CD4-positive, alpha-beta memory T cell (primary cell): Measurements from ENCODE around the gene KCNE1. TPM values are rescaled to one million over a fixed set of nuclear protein-coding genes. Genes with fewer than 3 reads are reported as not detected.
"Not testable (repeated sequence)": the region's sequence is repeated elsewhere in the genome, so short reads cannot be mapped to it uniquely, and the experiment has no call there.

ENCODE experiments used
- CTCF ChIA-PET: fragments of 350-600 bp; sonication (Branson Sonifier 250); formaldehyde crosslinking; loops from one replicate; lab custom pipeline; 2021; ENCODE audit warnings: inconsistent platforms; ENCODE audit not compliant: partially characterized antibody; lab: Charles Lee
- POLR2A ChIA-PET: fragments of 350-600 bp; sonication (Branson Sonifier 250); formaldehyde crosslinking; loops from one replicate; lab custom pipeline; 2021; ENCODE audit not compliant: partially characterized antibody; lab: Charles Lee
- DNase-seq, 5 donors: peaks; one replicate each; pipeline versions ENCODE4 v3.0.0 to v3.0.0-alpha.2; 2020 to 2022; ENCODE audit warnings: mixed read lengths in 1 of 5
- H3K27ac ChIP-seq: one replicate; pipeline ENCODE4 v1.7.0; 2013; ENCODE audit warnings: low read depth, low read length
- H3K27me3 ChIP-seq: 2 replicates; pipeline ENCODE4 v1.7.0; 2013; ENCODE audit warnings: mild to moderate bottlenecking, low read length, moderate library complexity; ENCODE audit not compliant: insufficient read depth
- H3K36me3 ChIP-seq: 2 replicates; pipeline ENCODE4 v1.7.0; 2013; ENCODE audit warnings: mild to moderate bottlenecking, low read length, moderate library complexity; ENCODE audit not compliant: insufficient read depth
- H3K4me1 ChIP-seq: 2 replicates; pipeline ENCODE4 v1.7.0; 2013; ENCODE audit warnings: mild to moderate bottlenecking, low read length, moderate library complexity; ENCODE audit not compliant: insufficient read depth
- H3K4me3 ChIP-seq, 2 donors: one replicate each; pipeline ENCODE4 v1.7.0; 2013; ENCODE audit warnings: low read length in 2 of 2, mild to moderate bottlenecking in 1 of 2
- H3K9me3 ChIP-seq, 2 donors: one replicate each; pipeline ENCODE4 v1.7.0; 2013; ENCODE audit warnings: low read length in 2 of 2, control low read depth in 1 of 2; ENCODE audit not compliant: control insufficient read depth in 1 of 2
- H3K27ac Mint-ChIP-seq, 7 donors: one replicate each; pipeline ENCODE4 v1.8.0; 2020 to 2021; ENCODE audit warnings: mixed read lengths in 7 of 7, mild to moderate bottlenecking in 6 of 7, inconsistent platforms in 3 of 7, moderate library complexity in 3 of 7
- H3K27me3 Mint-ChIP-seq, 2 donors: one replicate each; pipeline ENCODE4 v1.8.0; 2020 to 2021; ENCODE audit warnings: mixed read lengths in 2 of 2
- H3K36me3 Mint-ChIP-seq, 2 donors: one replicate each; pipeline ENCODE4 v1.8.0; 2020 to 2021; ENCODE audit warnings: mixed read lengths in 2 of 2, inconsistent platforms in 1 of 2, mild to moderate bottlenecking in 1 of 2
- H3K4me1 Mint-ChIP-seq, 4 donors: one replicate each; pipeline ENCODE4 v1.8.0; 2020 to 2021; ENCODE audit warnings: mixed read lengths in 4 of 4, mild to moderate bottlenecking in 1 of 4
- H3K4me3 Mint-ChIP-seq, 8 donors: one replicate each; pipeline ENCODE4 v1.8.0; 2020 to 2021; ENCODE audit warnings: mixed read lengths in 8 of 8, mild to moderate bottlenecking in 7 of 8, moderate library complexity in 6 of 8, inconsistent platforms in 3 of 8
- H3K9me3 Mint-ChIP-seq, 8 donors: one replicate each; pipeline ENCODE4 v1.8.0; 2020 to 2021; ENCODE audit warnings: mixed read lengths in 8 of 8, mild to moderate bottlenecking in 5 of 8, inconsistent platforms in 3 of 8, moderate library complexity in 1 of 8
- intact Hi-C: fragments of 100-400 bp; cut with micrococcal nuclease; formaldehyde crosslinking; loops from one replicate; pipeline ENCODE4 v1.15.1; 2023
- polyA plus RNA-seq, 2 donors: library from polyadenylated mRNA; unstranded; fragments of 300-500 nt; fragmentation: Illumina TruSeq; gene quantifications; one replicate each; pipeline ENCODE4 v1.2.3, GENCODE V29; 2021
- total RNA-seq, 2 experiments: library from RNA; stranded (reverse); gene quantifications; one replicate each; pipeline ENCODE4 v1.2.3, GENCODE V29; 2021

Gene KCNE1
- total and polyA plus RNA-seq, 4 experiments from 2014 or later: 0.14 to 0.22 (median 0.17) TPM; not detected in 1

DNA sequence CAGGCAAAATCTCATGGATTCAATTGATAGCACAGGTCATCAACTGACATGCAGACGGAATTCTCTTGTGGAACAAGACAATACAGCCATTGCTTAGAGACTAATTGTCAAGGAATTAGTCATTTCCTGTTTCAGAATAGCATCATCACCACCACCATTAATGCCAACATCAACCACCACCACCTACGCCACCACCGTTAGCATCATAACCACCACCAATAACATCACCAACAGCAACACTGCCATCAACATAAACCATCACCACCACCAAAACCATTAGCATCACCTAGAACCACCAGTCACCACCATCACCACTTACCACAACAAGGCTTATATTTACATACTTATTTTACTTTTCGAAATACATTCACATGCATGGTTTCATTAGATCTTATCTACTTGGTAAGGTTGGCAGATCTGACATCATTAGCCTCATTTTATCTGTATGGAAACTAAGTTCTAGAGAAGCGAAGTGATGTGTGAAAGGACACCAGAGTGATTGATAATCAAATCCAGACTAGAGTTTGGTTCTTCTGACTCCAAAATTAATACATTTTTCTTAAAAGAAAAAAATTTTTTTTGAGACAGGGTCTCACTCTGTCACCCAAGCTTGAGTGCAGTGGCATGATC lies 94.4 kb downstream of the KCNE1 start:
- DNase-seq, H3K27ac ChIP-seq, H3K4me1 ChIP-seq, POLR2A ChIA-PET, H3K27ac Mint-ChIP-seq, H3K4me3 Mint-ChIP-seq, H3K27me3 Mint-ChIP-seq, H3K36me3 Mint-ChIP-seq, CTCF ChIA-PET, H3K36me3 ChIP-seq, H3K4me3 ChIP-seq, intact Hi-C loops, H3K9me3 ChIP-seq, H3K27me3 ChIP-seq, H3K9me3 Mint-ChIP-seq, H3K4me1 Mint-ChIP-seq: not testable (repeated sequence)

DNA sequence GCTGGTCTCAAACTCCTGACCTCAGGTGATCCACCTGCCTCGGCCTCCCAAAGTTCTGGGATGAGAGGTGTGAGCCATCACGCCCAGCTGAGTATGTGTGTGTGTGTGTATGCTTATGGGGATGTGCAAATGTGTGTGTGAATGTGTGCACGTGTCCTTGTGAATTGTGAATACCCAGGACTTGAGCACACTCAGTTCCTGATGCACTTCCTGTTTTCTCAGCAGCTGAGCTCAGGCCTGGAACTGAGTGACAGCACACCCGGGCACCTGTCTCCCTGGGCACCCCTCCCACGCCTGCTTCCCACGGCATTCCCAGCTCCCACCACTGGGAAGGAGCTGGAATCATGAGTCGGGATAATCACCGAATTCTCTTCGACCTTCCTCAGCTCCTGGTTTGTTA lies 104.7 kb downstream of the KCNE1 start:
- H3K36me3 ChIP-seq, H3K4me3 ChIP-seq, H3K9me3 ChIP-seq, DNase-seq, H3K4me1 ChIP-seq, H3K27ac Mint-ChIP-seq, H3K4me3 Mint-ChIP-seq, CTCF ChIA-PET, H3K27me3 ChIP-seq, intact Hi-C loops, H3K9me3 Mint-ChIP-seq, H3K4me1 Mint-ChIP-seq, POLR2A ChIA-PET, H3K27me3 Mint-ChIP-seq, H3K36me3 Mint-ChIP-seq, H3K27ac ChIP-seq: not testable (repeated sequence)

DNA sequence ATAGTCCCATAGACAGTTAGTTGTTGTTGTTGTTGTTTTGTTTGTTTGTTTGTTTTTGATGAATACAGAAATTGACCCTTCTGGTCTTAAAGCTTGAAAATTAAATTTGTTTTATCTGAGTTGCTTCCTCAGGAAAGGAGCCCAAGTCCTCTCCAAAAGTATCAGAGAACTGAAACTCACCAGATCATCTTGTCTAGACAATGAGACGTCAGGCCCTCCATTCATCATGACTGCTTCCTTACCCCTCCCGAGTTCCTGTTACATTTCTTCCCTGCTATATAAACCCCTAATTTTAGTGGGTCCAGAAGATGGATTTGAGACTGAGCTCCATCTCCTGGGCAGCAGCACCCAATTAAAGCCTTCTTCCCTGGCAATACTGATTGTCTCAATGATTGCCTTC lies 105.3 kb downstream of the KCNE1 start:
- H3K4me3 ChIP-seq, CTCF ChIA-PET, H3K4me1 Mint-ChIP-seq, H3K27ac ChIP-seq, H3K9me3 ChIP-seq, H3K4me1 ChIP-seq, H3K36me3 ChIP-seq, H3K9me3 Mint-ChIP-seq, H3K27me3 ChIP-seq, POLR2A ChIA-PET, H3K27ac Mint-ChIP-seq, H3K36me3 Mint-ChIP-seq, intact Hi-C loops, H3K4me3 Mint-ChIP-seq, DNase-seq, H3K27me3 Mint-ChIP-seq: not testable (repeated sequence)

DNA sequence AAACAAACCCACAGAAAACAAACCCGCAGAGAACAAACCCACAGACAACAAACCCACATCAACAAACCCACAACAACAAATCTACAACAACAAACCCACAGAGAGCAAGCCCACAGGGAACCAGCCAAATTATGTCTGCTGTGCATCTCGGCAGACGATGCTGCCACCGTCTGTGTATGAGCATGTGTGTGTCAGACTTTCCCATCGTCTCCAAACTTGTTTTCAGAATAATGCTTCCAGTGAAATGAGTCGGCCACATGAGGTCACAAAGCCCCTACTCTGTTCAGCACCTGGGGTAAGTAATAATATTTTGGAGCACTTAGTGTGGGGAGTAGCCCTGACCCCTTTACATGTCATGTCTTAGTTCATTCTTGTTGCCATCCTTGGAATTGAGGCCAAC lies 105.9 kb downstream of the KCNE1 start:
- H3K36me3 ChIP-seq, H3K4me3 ChIP-seq, intact Hi-C loops, H3K27ac Mint-ChIP-seq, H3K4me1 ChIP-seq, H3K27ac ChIP-seq, DNase-seq, CTCF ChIA-PET, H3K9me3 Mint-ChIP-seq, H3K27me3 ChIP-seq, H3K27me3 Mint-ChIP-seq, H3K9me3 ChIP-seq, POLR2A ChIA-PET, H3K4me3 Mint-ChIP-seq, H3K4me1 Mint-ChIP-seq, H3K36me3 Mint-ChIP-seq: not testable (repeated sequence)

DNA sequence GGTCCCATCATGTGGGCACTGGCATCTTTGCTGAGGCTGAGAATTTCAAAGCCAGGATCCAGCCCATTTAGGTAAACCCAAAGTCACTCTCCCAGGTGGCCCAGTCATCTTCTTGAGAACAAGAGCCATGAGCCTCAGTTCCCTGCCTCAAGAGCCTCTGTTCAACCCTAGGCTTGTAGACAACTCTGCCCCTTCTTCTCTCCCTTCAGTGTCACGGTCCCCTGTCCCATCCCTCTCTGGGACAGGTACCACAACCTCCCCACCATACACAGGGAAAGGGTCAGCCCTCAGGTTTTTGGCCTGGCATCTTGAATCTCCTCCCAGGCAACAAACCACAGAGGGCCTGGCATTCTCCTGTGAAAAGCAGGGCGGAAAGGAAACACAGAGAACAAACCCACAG lies 106.3 kb downstream of the KCNE1 start:
- H3K27ac ChIP-seq, H3K27me3 Mint-ChIP-seq, intact Hi-C loops, H3K9me3 Mint-ChIP-seq, H3K4me3 Mint-ChIP-seq, DNase-seq, H3K9me3 ChIP-seq, H3K36me3 ChIP-seq, H3K4me3 ChIP-seq, H3K4me1 ChIP-seq, H3K4me1 Mint-ChIP-seq, POLR2A ChIA-PET, H3K27me3 ChIP-seq, H3K27ac Mint-ChIP-seq, H3K36me3 Mint-ChIP-seq, CTCF ChIA-PET: not testable (repeated sequence)

DNA sequence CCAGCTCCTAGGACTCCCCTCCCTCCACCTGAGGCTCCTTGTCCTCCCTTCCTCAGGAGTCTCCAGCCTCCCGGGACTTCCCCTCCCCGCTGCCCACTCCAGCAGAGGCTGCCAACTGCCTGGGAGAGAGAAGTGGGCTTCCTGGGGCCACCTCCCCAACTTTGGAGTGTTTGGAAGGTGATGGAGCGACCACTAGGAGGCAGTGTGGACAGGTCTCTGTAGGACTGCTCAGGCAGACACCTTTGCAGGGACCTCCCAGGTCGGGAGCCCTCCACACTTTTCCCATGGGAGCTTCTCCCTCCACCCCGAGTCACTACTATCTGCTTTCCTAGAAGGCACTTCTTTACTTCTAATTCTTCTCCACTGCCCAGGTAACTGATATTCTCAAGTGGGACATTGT lies 107.3 kb downstream of the KCNE1 start:
- intact Hi-C loops, H3K27ac ChIP-seq, H3K9me3 Mint-ChIP-seq, H3K4me1 ChIP-seq, H3K9me3 ChIP-seq, H3K27me3 Mint-ChIP-seq, H3K4me1 Mint-ChIP-seq, CTCF ChIA-PET, H3K36me3 Mint-ChIP-seq, H3K27me3 ChIP-seq, DNase-seq, H3K36me3 ChIP-seq, H3K27ac Mint-ChIP-seq, H3K4me3 Mint-ChIP-seq, POLR2A ChIA-PET, H3K4me3 ChIP-seq: not testable (repeated sequence)

DNA sequence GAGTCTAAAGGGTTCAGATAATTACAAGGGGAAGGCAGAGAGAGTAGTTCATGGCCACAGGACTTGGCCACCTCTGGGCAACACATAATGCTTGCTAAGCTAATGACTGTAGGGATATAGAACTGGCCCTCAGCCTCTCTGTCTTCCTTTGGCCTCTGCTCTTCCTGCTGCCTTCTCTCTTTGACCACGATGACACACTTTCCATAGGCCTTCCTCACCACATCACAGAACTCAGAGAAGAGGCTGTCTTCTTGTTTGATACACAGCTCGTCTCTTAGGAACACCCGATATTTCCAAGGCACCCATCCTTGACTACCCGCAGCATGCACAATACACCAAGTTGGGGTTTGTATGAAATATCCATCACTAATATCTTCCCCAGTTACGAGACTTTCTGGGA lies 111.5 kb downstream of the KCNE1 start:
- DNase-seq, H3K4me1 Mint-ChIP-seq, H3K36me3 ChIP-seq, H3K4me3 Mint-ChIP-seq, POLR2A ChIA-PET, H3K27me3 ChIP-seq, H3K9me3 ChIP-seq, H3K27ac Mint-ChIP-seq, H3K36me3 Mint-ChIP-seq, H3K27me3 Mint-ChIP-seq, H3K27ac ChIP-seq, intact Hi-C loops, H3K4me1 ChIP-seq, H3K9me3 Mint-ChIP-seq, CTCF ChIA-PET, H3K4me3 ChIP-seq: not testable (repeated sequence)
